HepG2 (cell line): Measurements from ENCODE around the gene CDV3. TPM values are rescaled to one million over a fixed set of nuclear protein-coding genes. Genes with fewer than 3 reads are reported as not detected.

ENCODE experiments used
- ATAC-seq: fragments of 200-7000 bp; cut with Tn5 transposase; 3 replicates; pipeline ENCODE4 v1.9.1; 2020; ENCODE audit warnings: mild to moderate bottlenecking, moderate library complexity
- BruUV-seq: library from RNA; stranded (reverse); fragments of 400-500 nt; replicated peaks from 2 replicates; lab custom pipeline; 2021; lab: Mats Ljungman, UMichigan
- CTCF ChIA-PET: fragments of 300-600 bp; formaldehyde crosslinking; extraction: SDS; loops from one replicate; lab custom pipeline; 2021; ENCODE audit warnings: low total read pairs, inconsistent platforms, low intra/inter-chr PET ratio; lab: Yijun Ruan, JAX
- POLR2A ChIA-PET: fragments of 350-600 bp; sonication (Branson Sonifier 250); formaldehyde crosslinking; loops from one replicate; lab custom pipeline; 2020; ENCODE audit warnings: antibody characterized with exemption, inconsistent platforms; lab: Yijun Ruan, JAX
- DNase-seq: peaks from one replicate; pipeline ENCODE4 v3.0.0-alpha.2; 2015; ENCODE audit warnings: low spot score
- FAIRE-seq: peaks from 3 replicates; lab custom pipeline; 2011; peaks lifted over from hg19 to GRCh38; lab: Jason Lieb, UNC
- H2AFZ ChIP-seq: one replicate; pipeline ENCODE4 v1.6.1; 2011; ENCODE audit warnings: low read length, inconsistent platforms
- H3K27ac ChIP-seq: fragments of 300-600 bp; 3 replicates; pipeline ENCODE4 v1.8.0; 2011; ENCODE audit warnings: mixed run types, mild to moderate bottlenecking, mixed read lengths, low read length, inconsistent platforms; ENCODE audit not compliant: insufficient read depth; ENCODE audit errors: extremely low read length
- H3K27me3 ChIP-seq, 2 experiments: fragments of 200-600 bp in 1 of 2; 2 replicates in 1 of 2; 3 replicates in 1 of 2; pipeline versions ENCODE4 v1.6.0 to v1.8.0; 2011; ENCODE audit warnings: low read length in 2 of 2, mild to moderate bottlenecking in 2 of 2, moderate library complexity in 2 of 2, inconsistent platforms in 1 of 2; ENCODE audit not compliant: insufficient read depth in 2 of 2, control insufficient read depth in 1 of 2
- H3K36me3 ChIP-seq, 2 experiments: fragments of 200-600 bp in 1 of 2; replicated peaks in 1 of 2; 2 replicates in 1 of 2; 3 replicates in 1 of 2; pipeline versions ENCODE4 v1.5.1 to v1.8.0; 2011; ENCODE audit warnings: low read length in 2 of 2, inconsistent platforms in 1 of 2; ENCODE audit not compliant: insufficient read depth in 2 of 2, control insufficient read depth in 1 of 2
- H3K4me1 ChIP-seq: 2 replicates; pipeline ENCODE4 v1.5.1; 2012; ENCODE audit warnings: low read length, inconsistent platforms; ENCODE audit not compliant: insufficient read depth
- H3K4me2 ChIP-seq: 2 replicates; pipeline ENCODE4 v1.6.0; 2011; ENCODE audit warnings: low read depth, low read length, inconsistent platforms
- H3K4me3 ChIP-seq, 3 experiments: fragments of 200-600 bp in 1 of 3; sonication (generic), shearing (Covaris generic) in 1 of 3; replicated peaks in 1 of 3; 2 replicates each; pipeline ENCODE4 v1.5.1; 2011 to 2016; ENCODE audit warnings: low read length in 3 of 3, inconsistent platforms in 2 of 3, low read depth in 2 of 3, mild to moderate bottlenecking in 2 of 3, control low read depth in 1 of 3, mixed read lengths in 1 of 3; ENCODE audit not compliant: insufficient read depth in 1 of 3
- H3K79me2 ChIP-seq: one replicate; pipeline ENCODE4 v1.6.1; 2011; ENCODE audit warnings: low read length, inconsistent platforms; ENCODE audit not compliant: insufficient read depth
- H3K9ac ChIP-seq: 2 replicates; pipeline ENCODE4 v1.6.0; 2011; ENCODE audit warnings: mild to moderate bottlenecking, low read depth, low read length, inconsistent platforms; ENCODE audit not compliant: insufficient read depth
- H3K9me3 ChIP-seq: 2 replicates; pipeline ENCODE4 v1.5.1; 2012; ENCODE audit warnings: mild to moderate bottlenecking, low read length
- H4K20me1 ChIP-seq: 2 replicates; pipeline ENCODE4 v1.6.0; 2011; ENCODE audit warnings: inconsistent platforms, mild to moderate bottlenecking, low read length, moderate library complexity; ENCODE audit not compliant: insufficient read depth
- MTA1 ChIP-seq: sonication (generic); formaldehyde crosslinking; IDR thresholded peaks from 2 replicates; pipeline ENCODE4 v1.4.0; 2020; ENCODE audit warnings: missing genetic modification reagents, mild to moderate bottlenecking, borderline replicate concordance
- NONO ChIP-seq, 2 experiments: fragments of 450-650 bp in 1 of 2; sonication (generic) in 1 of 2; formaldehyde crosslinking in 1 of 2; IDR thresholded peaks in 1 of 2; conservative IDR thresholded peaks in 1 of 2; 2 replicates each; pipeline versions ENCODE4 v1.6.1 to v1.8.0; 2017 to 2022; ENCODE audit warnings: mild to moderate bottlenecking in 1 of 2, missing genetic modification reagents in 1 of 2, moderate library complexity in 1 of 2
- SNAI1 ChIP-seq: sonication (generic); formaldehyde crosslinking; IDR thresholded peaks from 2 replicates; pipeline ENCODE4 v1.5.0; 2020; ENCODE audit warnings: mild to moderate bottlenecking, missing genetic modification reagents, borderline replicate concordance
- TP53 ChIP-seq: sonication (generic); formaldehyde crosslinking; conservative IDR thresholded peaks from 2 replicates; pipeline ENCODE4 v1.4.0; 2020; ENCODE audit warnings: missing genetic modification reagents
- ZNF331 ChIP-seq: sonication (generic); formaldehyde crosslinking; IDR thresholded peaks from 2 replicates; pipeline ENCODE4 v1.4.0; 2020; ENCODE audit warnings: missing genetic modification reagents
- WGBS: methylation state at CpG from one replicate; pipeline ENCODE4 v1.1.6; 2017; ENCODE audit warnings: low lambda C conversion rate; 5-methylcytosine and 5-hydroxymethylcytosine counted together
- in situ Hi-C: cut with HindIII; loops from 2 replicates; pipeline ENCODE4 v1.10.0; 2017; ENCODE audit warnings: low pct_unique_long_range_greater_than_20kb; ENCODE audit not compliant: extremely low pct_ligation_motif_present
- intact Hi-C: fragments of 100-400 bp; cut with micrococcal nuclease; formaldehyde crosslinking; loops from one replicate; pipeline ENCODE4 v1.10.0; 2022; ENCODE audit not compliant: unreplicated experiment
- polyA plus RNA-seq, 8 experiments: library from polyadenylated mRNA; depleted of rRNA in 3 of 8; stranded (reverse) in 7 of 8; unstranded in 1 of 8; fragments of >200 nt; fragmentation: Illumina TruSeq in 4 of 8; extraction: Trizol in 4 of 8; gene quantifications; 2 replicates each; pipeline versions ENCODE4 v1.2.1 to v1.2.3, GENCODE V29; 2011 to 2016; ENCODE audit warnings: low read depth in 4 of 8, missing spikeins in 1 of 8, mixed read lengths in 1 of 8; ENCODE audit not compliant: insufficient read depth in 1 of 8
- total RNA-seq, 5 experiments: library from RNA; depleted of rRNA; stranded (reverse); fragments of >200 nt; fragmentation: Illumina TruSeq; extraction: Trizol; gene quantifications; 2 replicates each; pipeline ENCODE4 v1.2.3, GENCODE V29; 2016; ENCODE audit warnings: low read depth in 1 of 5
- TF ChIP-seq, protein P1 (sequence below): sonication (generic); formaldehyde crosslinking; IDR thresholded peaks from 2 replicates; pipeline ENCODE4 v1.8.0; 2022; ENCODE audit warnings: mild to moderate bottlenecking, missing genetic modification reagents, moderate library complexity
- TF ChIP-seq, protein P2 (sequence below): sonication (generic); formaldehyde crosslinking; IDR thresholded peaks from 2 replicates; pipeline ENCODE4 v1.4.0; 2020; ENCODE audit warnings: missing genetic modification reagents

CDV3 gene
- total and polyA plus RNA-seq, 2 of the 13 experiments (the other 11 are each of a cell fraction or from before 2014, with no cell fraction given): 46.6 to 145 TPM

DNA sequence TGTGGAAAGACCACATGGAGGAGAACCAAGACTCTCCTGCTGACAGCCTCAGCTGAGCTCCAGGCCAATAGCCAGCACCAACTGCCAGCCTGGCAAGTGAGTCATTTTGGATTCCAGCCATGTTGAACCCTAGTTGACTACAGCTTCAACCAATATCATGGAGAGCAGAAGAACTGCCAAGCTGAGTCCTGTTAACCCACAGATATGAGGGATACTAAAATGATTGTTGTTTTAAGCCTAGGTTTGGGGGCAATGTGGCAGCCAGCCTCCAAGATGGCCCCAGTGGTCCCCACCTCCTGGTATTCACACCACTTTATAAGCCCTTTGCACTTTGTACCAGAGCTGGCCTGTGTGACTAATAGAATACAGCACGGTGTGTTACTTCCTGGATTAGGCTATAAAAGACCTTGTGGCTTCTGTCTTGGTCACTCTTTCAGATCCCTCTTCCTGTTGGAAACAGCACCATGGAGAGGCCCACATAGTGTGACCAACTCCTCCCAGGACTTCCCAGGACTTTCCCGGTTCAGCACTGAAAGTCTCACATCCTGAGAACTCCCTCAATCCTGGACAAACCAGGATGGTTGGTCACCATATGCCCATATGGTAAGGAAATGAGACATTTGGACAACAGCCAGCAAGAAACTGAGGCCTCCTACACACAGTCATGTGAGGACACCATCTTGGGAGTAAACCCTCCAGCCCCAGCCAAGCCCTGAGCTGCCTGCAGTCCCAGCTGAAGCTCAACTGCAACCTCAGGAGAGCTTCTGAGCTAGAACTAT is 32.4 kb upstream of the CDV3 start (continued):
- TF ChIP-seq, protein P1, sequence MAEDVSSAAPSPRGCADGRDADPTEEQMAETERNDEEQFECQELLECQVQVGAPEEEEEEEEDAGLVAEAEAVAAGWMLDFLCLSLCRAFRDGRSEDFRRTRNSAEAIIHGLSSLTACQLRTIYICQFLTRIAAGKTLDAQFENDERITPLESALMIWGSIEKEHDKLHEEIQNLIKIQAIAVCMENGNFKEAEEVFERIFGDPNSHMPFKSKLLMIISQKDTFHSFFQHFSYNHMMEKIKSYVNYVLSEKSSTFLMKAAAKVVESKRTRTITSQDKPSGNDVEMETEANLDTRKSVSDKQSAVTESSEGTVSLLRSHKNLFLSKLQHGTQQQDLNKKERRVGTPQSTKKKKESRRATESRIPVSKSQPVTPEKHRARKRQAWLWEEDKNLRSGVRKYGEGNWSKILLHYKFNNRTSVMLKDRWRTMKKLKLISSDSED (CRISPR knock-in tag): no peak
- TF ChIP-seq ZNF331: no peak
- no peak for TF ChIP-seq TP53 (CRISPR knock-in tag)
- TF ChIP-seq SNAI1 (CRISPR knock-in tag): no peak
- TF ChIP-seq, all 625 proteins: peak for 37

DNA sequence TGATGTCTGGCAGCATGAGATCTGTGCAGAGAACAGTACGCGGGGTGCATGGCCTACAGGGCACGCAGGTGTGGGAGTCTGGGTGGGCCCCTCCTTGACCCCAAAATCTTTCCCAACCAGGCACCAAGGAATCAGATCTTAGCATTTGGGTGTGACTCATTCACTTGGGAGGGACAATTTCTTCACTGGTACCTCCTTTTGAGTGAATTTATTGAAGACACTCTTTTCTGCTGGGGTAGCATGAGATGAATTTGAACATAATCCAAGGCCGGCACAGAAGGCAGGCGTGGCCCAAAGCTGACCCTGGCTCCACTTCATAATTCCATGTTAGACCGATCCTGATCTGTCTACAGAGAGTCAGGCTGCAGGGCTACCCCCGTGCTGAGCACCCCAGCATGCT is 30.6 kb upstream of the CDV3 start:
- Histone ChIP-seq H3K36me3 (no peaks in the 10 kb centered on the region), H3K79me2 (no peaks in the 10 kb centered on the region), H3K4me2 (no peak overlapping the region), H3K9ac (no peak overlapping the region), H3K4me1 (peaks cover 55% of the 10 kb centered on the region), H3K4me3 (no peak overlapping the region), H4K20me1 (no peaks in the 10 kb centered on the region), H3K27me3 (no peaks in the 10 kb centered on the region), H3K9me3 (no peaks in the 10 kb centered on the region), H3K27ac (no peak overlapping the region), H2AFZ (no peak overlapping the region)
- ChIA-PET POLR2A (interaction anchor here (2.5 kb wide), 1 partner anchor 30 kb away, joined by 12 read pairs; the partner anchor contains the start of gene CDV3), CTCF (no interaction called here)
- no TSS peak for BruUV-seq
- DNase-seq: no peak
- intact Hi-C loops (no loop called here), in situ Hi-C loops (no loop called here)
- no peak for FAIRE-seq
- no peak for TF ChIP-seq NONO (IDR thresholded peaks at IDR 0.05)
- TF ChIP-seq NONO (CRISPR knock-in tag; conservative IDR thresholded peaks at IDR 0.05): no peak
- TF ChIP-seq MTA1 (CRISPR knock-in tag): no peak
- TF ChIP-seq, protein P2, sequence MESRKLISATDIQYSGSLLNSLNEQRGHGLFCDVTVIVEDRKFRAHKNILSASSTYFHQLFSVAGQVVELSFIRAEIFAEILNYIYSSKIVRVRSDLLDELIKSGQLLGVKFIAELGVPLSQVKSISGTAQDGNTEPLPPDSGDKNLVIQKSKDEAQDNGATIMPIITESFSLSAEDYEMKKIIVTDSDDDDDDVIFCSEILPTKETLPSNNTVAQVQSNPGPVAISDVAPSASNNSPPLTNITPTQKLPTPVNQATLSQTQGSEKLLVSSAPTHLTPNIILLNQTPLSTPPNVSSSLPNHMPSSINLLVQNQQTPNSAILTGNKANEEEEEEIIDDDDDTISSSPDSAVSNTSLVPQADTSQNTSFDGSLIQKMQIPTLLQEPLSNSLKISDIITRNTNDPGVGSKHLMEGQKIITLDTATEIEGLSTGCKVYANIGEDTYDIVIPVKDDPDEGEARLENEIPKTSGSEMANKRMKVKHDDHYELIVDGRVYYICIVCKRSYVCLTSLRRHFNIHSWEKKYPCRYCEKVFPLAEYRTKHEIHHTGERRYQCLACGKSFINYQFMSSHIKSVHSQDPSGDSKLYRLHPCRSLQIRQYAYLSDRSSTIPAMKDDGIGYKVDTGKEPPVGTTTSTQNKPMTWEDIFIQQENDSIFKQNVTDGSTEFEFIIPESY: no peak
- 68% methylated on average over 4 of the region's 7 CpGs for WGBS
- no peak for ATAC-seq
